Measurements from ENCODE around the gene CNGB1.
"Not testable (repeated sequence)": the region's sequence is repeated elsewhere in the genome, so short reads cannot be mapped to it uniquely, and the experiment has no call there.

The CNGB1 gene

GRCh38 chr16:57876210-57876609 lies 94.7 kb downstream of the CNGB1 start:
- Histone ChIP-seq H4K20me1 (ENCODE audit: insufficient read depth, low read length) (no peaks in the 10 kb centered on the region), H2AFZ (ENCODE audit: low read length) (no peak overlapping the region), H3K27ac (ENCODE audit: low read depth, low read length, poor library complexity, severe bottlenecking) (no peak overlapping the region), H3K9me2 (ENCODE audit: low read depth, low read length) (no peaks in the 10 kb centered on the region), H3K9ac (ENCODE audit: low read length) (no peak overlapping the region), H3K9me3 (ENCODE audit: low read length) (no peaks in the 10 kb centered on the region), H3K27me3 (ENCODE audit: insufficient read depth, low read length) (no peaks in the 10 kb centered on the region; the same call in 1 of the 2 replicates), H3K4me1 (ENCODE audit: insufficient read depth, low read length, severe bottlenecking) (no peaks in the 10 kb centered on the region), H3K79me2 (ENCODE audit: insufficient read depth, low read length) (no peaks in the 10 kb centered on the region), H3F3A (ENCODE audit: insufficient read depth, low read length) (no peaks in the 10 kb centered on the region), H3K4me3 (ENCODE audit: low read depth, low read length, poor library complexity, severe bottlenecking) (no peak overlapping the region), H3K36me3 (ENCODE audit: insufficient read depth, low read length) (no peaks in the 10 kb centered on the region), H3K4me2 (ENCODE audit: low read length) (no peak overlapping the region)
- TF ChIP-seq EZH2 (IDR thresholded peaks at IDR 0.05; ENCODE audit: borderline replicate concordance, low read length): no peak
- TF ChIP-seq CTCF (IDR thresholded peaks at IDR 0.05; ENCODE audit: low read length): no peak

- TF ChIP-seq CTCF (IDR thresholded peaks at IDR 0.05; ENCODE audit: low read length) (no peak), EZH2 (IDR thresholded peaks at IDR 0.05; ENCODE audit: borderline replicate concordance, low read length) (no peak)
- no peaks in the 10 kb centered on the region for H3K79me2 ChIP-seq (ENCODE audit: insufficient read depth, low read length)
- no peaks in the 10 kb centered on the region for H3K9me3 ChIP-seq (ENCODE audit: low read length)
- no peaks in the 10 kb centered on the region for H4K20me1 ChIP-seq (ENCODE audit: insufficient read depth, low read length)
- no peaks in the 10 kb centered on the region for H3K36me3 ChIP-seq (ENCODE audit: insufficient read depth, low read length)
- no peaks in the 10 kb centered on the region for H3K4me1 ChIP-seq (ENCODE audit: insufficient read depth, low read length, severe bottlenecking)
- H3K4me2 ChIP-seq (ENCODE audit: low read length): no peak overlapping the region
- no peak overlapping the region for H3K4me3 ChIP-seq (ENCODE audit: low read depth, low read length, poor library complexity, severe bottlenecking)
- no peak overlapping the region for H3K9ac ChIP-seq (ENCODE audit: low read length)
- H3K9me2 ChIP-seq (ENCODE audit: low read depth, low read length): no peaks in the 10 kb centered on the region
- H2AFZ ChIP-seq (ENCODE audit: low read length): no peak overlapping the region
- no peaks in the 10 kb centered on the region; the same call in 1 of the 2 replicates for H3K27me3 ChIP-seq (ENCODE audit: insufficient read depth, low read length)
- no peaks in the 10 kb centered on the region for H3F3A ChIP-seq (ENCODE audit: insufficient read depth, low read length)
- H3K27ac ChIP-seq (ENCODE audit: low read depth, low read length, poor library complexity, severe bottlenecking): no peak overlapping the region
These were observed 95.6 kb downstream of the CNGB1 start for GRCh38 chr16:57875347-57875746.

GRCh38 chr16:57873218-57873617 lies 97.7 kb downstream of the CNGB1 start:
- H3K9ac ChIP-seq (ENCODE audit: low read length): no peak overlapping the region
- no peaks in the 10 kb centered on the region for H3F3A ChIP-seq (ENCODE audit: insufficient read depth, low read length)
- no peak overlapping the region for H3K27ac ChIP-seq (ENCODE audit: low read depth, low read length, poor library complexity, severe bottlenecking)
- no peaks in the 10 kb centered on the region for H3K9me2 ChIP-seq (ENCODE audit: low read depth, low read length)
- H4K20me1 ChIP-seq (ENCODE audit: insufficient read depth, low read length): no peaks in the 10 kb centered on the region
- no peaks in the 10 kb centered on the region for H3K79me2 ChIP-seq (ENCODE audit: insufficient read depth, low read length)
- no peaks in the 10 kb centered on the region; the same call in 1 of the 2 replicates for H3K27me3 ChIP-seq (ENCODE audit: insufficient read depth, low read length)
- H3K4me3 ChIP-seq (ENCODE audit: low read depth, low read length, poor library complexity, severe bottlenecking): no peak overlapping the region
- H3K9me3 ChIP-seq (ENCODE audit: low read length): no peaks in the 10 kb centered on the region
- no peak for TF ChIP-seq CTCF (IDR thresholded peaks at IDR 0.05; ENCODE audit: low read length)
- no peak for TF ChIP-seq EZH2 (IDR thresholded peaks at IDR 0.05; ENCODE audit: borderline replicate concordance, low read length)
- H3K4me2 ChIP-seq (ENCODE audit: low read length): no peak overlapping the region
- no peaks in the 10 kb centered on the region for H3K36me3 ChIP-seq (ENCODE audit: insufficient read depth, low read length)
- no peaks in the 10 kb centered on the region for H3K4me1 ChIP-seq (ENCODE audit: insufficient read depth, low read length, severe bottlenecking)
- H2AFZ ChIP-seq (ENCODE audit: low read length): no peak overlapping the region

- H3K27me3 ChIP-seq (ENCODE audit: insufficient read depth, low read length); H3K4me3 ChIP-seq (ENCODE audit: low read depth, low read length, poor library complexity, severe bottlenecking); H3K9ac ChIP-seq (ENCODE audit: low read length); H3K79me2 ChIP-seq (ENCODE audit: insufficient read depth, low read length); H3K27ac ChIP-seq (ENCODE audit: low read depth, low read length, poor library complexity, severe bottlenecking); H4K20me1 ChIP-seq (ENCODE audit: insufficient read depth, low read length); H2AFZ ChIP-seq (ENCODE audit: low read length); H3F3A ChIP-seq (ENCODE audit: insufficient read depth, low read length); H3K36me3 ChIP-seq (ENCODE audit: insufficient read depth, low read length); H3K4me2 ChIP-seq (ENCODE audit: low read length); H3K9me2 ChIP-seq (ENCODE audit: low read depth, low read length); H3K4me1 ChIP-seq (ENCODE audit: insufficient read depth, low read length, severe bottlenecking); H3K9me3 ChIP-seq (ENCODE audit: low read length): not testable (repeated sequence)
These were observed 98.2 kb downstream of the CNGB1 start for GRCh38 chr16:57872764-57873163.

Data from OCI-LY1 (cell line).